Measurements from ENCODE around the gene OGFOD3. TPM values are rescaled to one million over a fixed set of nuclear protein-coding genes. Genes with fewer than 3 reads are reported as not detected.

Gene OGFOD3
- total and polyA plus RNA-seq, 2 donors (not counting 1 experiment from before 2014, with no cell fraction given) = 22.6 to 30.5 TPM

GRCh38 chr17:82346342-82347300, 71.8 kb downstream of the OGFOD3 start:
- no peak overlapping the region for H3K27ac Mint-ChIP-seq
- CTCF ChIA-PET = interaction anchor here (0.8 to 1.1 kb wide), 3 partner anchors 24 to 208 kb away, joined by 3 read pairs; no protein-coding TSS in a partner anchor

More at GRCh38 chr17:82346342-82347300, 71.8 kb downstream of the OGFOD3 start:
- Mint-ChIP-seq H3K4me3 (no peak overlapping the region), H3K27me3 (peaks cover 15% of the 10 kb centered on the region), H3K4me1 (peaks cover 7% of the 10 kb centered on the region), H3K9me3 (ENCODE audit: insufficient read depth) (no peaks in the 10 kb centered on the region)
- 34% methylated on average over 24 of the region's 28 CpGs for WGBS (ENCODE audit: insufficient coverage)
- Histone ChIP-seq H3K79me2 (ENCODE audit: control insufficient read depth, insufficient read depth, low read length) (no peaks in the 10 kb centered on the region), H3K27me3 (replicated peaks in 1 of 4; ENCODE audit: control extremely low read depth in 1 of 4, control insufficient read depth in 3 of 4, insufficient read depth in 4 of 4, low read length in 3 of 4) (peaks cover 0 to 23% (median 3%) of the 10 kb centered on the region in 4 experiments), H3K4me3 (ENCODE audit: control extremely low read depth in 1 of 5, extremely low read depth in 1 of 5, insufficient read depth in 1 of 5, low read depth in 2 of 5, low read length in 4 of 5) (no peak overlapping the region), H3K9me3 (ENCODE audit: control extremely low read depth in 1 of 3, control insufficient read depth in 2 of 3, insufficient read depth in 1 of 3, low read length in 2 of 3) (no peaks in the 10 kb centered on the region), H3K4me1 (ENCODE audit: control insufficient read depth in 2 of 2, insufficient read depth in 2 of 2, low read length in 2 of 2) (peaks cover 8 to 11% of the 10 kb centered on the region in 2 donors), H3K4me2 (replicated peaks; ENCODE audit: low read depth, low read length, poor library complexity, severe bottlenecking) (no peak overlapping the region), H3K27ac (ENCODE audit: low read length in 2 of 2) (no peak overlapping the region), H3K9ac (ENCODE audit: low read length) (no peak overlapping the region), H4K20me1 (ENCODE audit: control insufficient read depth, insufficient read depth, low read length, poor library complexity, severe bottlenecking) (no peaks in the 10 kb centered on the region), H2AFZ (ENCODE audit: insufficient read depth, low read depth, low read length, poor library complexity, severe bottlenecking) (peak overlapping the region; percentile 33), H3K36me3 (replicated peaks in 1 of 2; ENCODE audit: control extremely low read depth in 1 of 2, control insufficient read depth in 1 of 2, extremely low read depth in 1 of 2, insufficient read depth in 2 of 2, low read length in 1 of 2) (no peaks in the 10 kb centered on the region)
- no peak for DNase-seq
- POLR2A ChIA-PET = no interaction called here
- no peak for TF ChIP-seq EZH2 (IDR thresholded peaks at IDR 0.05; ENCODE audit: borderline replicate concordance, insufficient read depth, low read depth, low read length, poor library complexity, severe bottlenecking)
- TF ChIP-seq CTCF (IDR thresholded peaks at IDR 0.05) = no peak
- no peak for ATAC-seq (ENCODE audit: low read depth)
- intact Hi-C loops (cut with micrococcal nuclease) = no loop called here
